ENCODE results near the gene MAML2.

MAML2 gene

DNA sequence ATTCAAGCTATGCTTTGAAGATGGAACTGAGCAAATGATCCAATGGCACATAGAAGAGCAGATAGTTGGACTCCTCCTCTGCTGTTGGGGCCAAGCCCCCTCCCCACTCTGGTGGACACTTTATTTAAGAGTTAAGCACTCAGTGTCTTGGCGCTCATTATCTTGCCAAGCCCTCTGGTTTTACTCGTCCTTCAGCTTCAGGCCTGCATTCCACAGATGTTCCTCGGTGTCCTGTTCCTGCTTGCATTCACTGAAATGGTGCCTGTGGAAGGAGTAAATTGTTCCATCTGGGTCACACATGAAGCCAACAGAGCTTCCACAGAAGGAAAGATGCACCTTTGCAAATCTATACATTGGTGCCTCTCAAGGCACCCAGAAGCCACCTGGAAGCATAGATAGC is 26.1 kb downstream of the MAML2 start:
- no peak for DNase-seq

DNA sequence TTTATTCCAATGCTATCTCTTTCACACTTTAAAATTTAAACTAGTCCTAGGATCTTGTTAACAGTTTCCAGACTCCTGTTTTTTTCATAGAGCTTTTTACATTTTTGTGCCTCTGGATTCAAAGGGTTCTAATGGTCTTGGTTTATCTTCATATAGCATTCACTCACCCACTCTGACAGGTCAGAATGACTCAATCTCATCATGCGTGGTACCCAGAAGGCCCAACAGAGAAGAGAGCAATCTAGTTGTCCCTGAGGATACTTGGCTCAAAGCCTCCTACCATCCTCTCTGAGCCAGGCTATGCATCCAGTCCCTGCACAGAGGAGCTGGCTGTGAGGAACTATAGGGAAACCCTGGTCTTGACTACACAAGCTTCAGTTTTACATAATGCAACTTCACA is 27.5 kb downstream of the MAML2 start:
- DNase-seq, result no peak

DNA sequence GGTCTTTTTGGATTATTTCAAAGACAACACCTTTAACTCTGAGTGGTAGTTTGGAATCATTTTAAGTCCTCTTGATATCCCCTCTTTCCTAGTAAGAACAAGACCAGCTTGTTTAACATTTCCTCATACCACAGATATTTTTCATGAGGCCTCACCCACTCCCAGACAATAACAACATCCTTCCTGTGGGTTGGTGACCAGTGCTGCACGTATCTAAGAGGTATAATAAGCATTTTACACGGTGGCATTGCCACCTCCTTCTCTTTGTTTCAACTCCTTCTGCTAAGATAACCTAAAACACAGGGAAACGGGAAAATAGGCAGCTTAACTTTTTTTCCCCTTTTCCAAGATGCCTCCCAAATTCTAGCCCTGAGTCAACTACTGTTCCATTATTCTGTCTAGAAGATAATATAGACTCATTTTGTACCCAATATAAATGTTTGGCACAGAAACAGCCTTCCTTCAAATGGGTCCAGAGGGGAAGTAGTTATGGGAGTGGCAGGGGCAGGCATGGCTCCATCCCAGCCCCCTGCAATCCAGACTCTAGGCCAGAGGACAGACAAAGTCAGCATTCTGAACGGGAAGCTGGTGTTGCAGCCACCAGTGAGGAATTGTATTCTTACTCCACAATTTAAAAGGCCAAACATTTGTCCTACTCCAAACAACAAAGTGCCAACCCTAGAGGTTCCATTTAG is 28.5 kb downstream of the MAML2 start:
- no peak for DNase-seq

DNA sequence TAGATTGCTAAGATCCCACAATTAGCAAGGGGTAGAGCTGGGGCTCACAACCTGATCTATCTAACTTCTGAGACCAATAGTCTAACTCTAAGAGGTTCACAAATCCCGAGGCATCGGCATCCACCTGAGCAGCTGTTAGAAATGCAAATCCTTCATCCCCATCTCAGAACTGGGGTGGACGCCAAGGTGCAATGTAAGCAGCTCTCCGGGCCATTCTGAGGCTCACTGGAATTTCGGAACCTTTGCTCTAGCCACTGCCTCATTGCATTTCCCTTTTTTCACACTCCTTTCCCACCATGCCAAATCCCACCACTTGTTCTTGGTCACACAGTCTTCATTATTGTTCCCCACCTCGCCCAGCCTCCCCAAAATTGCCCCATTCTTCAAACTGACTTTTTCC is 29.8 kb downstream of the MAML2 start:
- no peak for DNase-seq

GRCh38 chr11:96311120-96311568 is 31.9 kb downstream of the MAML2 start:
- DNase-seq, result no peak

- no peak for DNase-seq
Measured at GRCh38 chr11:96310236-96310635, 32.8 kb downstream of the MAML2 start.

DNA sequence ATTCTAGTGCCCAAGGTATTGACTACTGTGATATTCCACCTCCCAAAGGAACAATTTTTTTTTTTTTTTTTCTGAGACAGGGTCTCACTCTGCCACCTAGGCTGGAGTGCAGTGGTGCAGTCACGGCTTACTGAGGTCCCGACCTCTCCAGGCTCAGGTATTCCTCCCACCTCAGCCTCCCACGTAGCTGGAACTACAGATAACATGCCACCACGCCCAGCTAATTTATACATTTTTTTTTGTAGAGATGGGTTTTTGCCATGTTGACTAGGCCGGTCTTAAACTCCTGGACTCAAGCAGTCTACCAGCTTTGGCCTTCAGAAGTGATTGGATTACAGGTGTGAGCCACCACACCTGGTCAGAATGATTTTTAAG is 33.4 kb downstream of the MAML2 start:
- DNase-seq, result no peak

DNA sequence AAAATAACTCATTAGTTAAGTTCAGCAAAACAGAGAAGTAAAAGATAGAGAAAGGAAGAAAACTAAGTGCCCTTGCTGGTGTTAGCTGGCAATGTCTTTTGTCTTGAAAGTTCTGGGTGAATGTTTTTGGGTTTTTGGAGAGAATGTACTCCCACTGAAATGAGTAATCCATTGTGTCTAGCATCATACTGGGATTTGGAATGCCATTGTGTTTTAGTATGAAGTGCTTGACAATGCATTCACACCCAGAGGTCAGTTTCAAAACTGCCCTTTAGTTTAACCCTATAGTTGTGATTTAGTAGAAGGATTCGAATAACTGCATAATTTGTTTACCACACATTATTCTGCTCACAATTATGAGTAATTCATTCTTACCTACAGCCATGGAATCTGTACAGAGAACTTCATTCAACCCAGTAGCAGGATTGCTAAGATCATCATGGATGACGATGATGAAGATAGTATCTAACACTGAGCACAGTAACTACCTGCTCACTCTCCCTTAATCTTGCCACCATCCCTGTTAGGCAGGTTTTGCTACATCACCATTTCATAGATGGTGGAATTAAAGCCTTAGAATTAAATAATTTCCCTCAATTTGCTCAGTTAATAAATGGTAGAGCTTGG is 33.9 kb downstream of the MAML2 start:
- no peak for DNase-seq

DNA sequence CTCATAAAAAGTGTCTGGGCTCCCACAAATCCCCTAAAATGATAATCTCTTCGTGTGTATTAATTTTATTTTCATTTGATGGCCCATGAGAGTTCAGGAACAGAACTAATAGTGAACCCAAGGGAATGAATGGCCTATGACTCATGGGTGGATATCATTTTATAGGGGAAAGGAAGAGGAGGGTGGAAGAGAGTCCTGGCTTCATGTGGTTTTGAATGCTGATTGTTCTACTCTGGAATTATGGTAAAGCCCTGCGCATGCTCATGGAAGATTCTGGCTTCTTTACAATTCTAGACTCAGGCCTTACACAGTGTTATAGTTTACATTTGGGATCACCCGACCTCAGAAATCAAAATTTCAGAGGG is 35.2 kb downstream of the MAML2 start:
- DNase-seq, result no peak

DNA sequence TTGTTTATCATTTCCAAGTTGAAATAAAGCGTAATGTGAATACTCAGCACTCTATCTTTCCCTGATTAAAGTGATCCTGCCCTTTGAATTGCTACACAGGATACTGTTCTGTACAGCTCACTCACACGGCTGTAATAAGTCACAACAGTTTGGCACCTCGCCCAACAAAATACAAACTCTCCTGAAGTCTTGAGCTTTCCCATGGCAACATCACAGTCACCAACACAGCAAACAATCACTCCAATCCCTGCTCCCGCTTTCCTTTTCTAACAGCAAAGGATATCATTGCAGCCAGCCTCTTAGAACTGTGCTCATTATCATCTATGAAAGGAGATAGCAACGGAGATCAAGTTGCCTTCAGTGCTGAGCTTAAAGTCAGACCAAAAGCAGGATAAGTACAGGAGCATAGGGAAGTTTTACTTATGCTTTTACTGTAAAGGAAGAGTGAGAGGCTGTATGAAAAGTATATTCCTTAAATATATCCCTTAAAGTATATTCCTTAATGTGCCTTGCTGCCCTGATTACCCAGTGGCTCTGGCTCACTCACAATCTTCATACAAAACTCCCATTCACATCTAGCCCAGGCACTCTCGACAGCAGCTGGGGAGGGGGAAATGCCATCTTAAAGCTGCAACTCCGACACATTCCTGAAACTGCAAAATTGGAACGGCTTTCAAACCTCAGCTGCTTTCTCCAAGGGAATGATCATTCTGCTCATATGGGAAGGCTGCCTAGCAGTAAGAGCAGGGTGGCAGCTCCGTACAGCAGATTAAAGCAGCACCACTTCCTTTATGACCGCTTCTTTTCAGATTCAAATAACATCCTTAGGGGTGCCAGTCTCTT is 35.8 kb downstream of the MAML2 start:
- DNase-seq, result no peak

DNA sequence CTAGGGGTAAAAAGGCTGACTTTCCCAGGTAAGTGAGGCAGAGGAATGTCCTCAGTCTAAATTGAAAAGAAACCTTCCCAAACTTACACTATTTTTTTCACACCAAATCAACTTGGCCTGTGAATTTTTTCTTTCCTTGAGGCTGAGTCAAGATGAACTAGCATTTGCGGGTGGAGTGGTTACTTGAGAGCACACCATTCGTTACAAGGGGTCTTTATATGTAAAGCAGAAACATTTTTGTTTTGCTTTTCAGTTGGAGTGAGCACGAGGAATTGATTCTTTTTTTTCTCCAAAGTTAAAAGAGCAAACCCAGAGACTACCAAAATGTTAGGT is 36.4 kb downstream of the MAML2 start:
- no peak for DNase-seq

DNA sequence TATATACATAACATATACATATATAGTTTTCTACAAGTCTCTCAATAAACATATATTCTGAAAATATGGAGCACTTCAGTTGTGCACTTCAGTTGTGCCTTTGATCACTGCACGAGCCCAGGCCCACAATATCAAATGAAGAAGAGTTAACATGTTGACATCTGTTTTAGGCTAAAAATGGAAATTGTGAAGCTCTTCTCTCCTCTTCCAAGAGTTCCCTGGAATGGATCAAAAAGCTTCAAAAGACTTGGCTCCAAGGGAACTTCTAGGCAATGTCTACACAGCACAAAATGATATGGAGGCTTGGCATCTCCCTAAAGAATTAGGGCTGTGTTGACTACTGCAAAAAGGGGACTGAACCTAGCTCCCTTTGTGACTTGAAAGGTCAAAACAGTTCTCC is 36.9 kb downstream of the MAML2 start:
- no peak for DNase-seq

GRCh38 chr11:96303980-96304379 is 39.0 kb downstream of the MAML2 start:
- no peak for DNase-seq

DNA sequence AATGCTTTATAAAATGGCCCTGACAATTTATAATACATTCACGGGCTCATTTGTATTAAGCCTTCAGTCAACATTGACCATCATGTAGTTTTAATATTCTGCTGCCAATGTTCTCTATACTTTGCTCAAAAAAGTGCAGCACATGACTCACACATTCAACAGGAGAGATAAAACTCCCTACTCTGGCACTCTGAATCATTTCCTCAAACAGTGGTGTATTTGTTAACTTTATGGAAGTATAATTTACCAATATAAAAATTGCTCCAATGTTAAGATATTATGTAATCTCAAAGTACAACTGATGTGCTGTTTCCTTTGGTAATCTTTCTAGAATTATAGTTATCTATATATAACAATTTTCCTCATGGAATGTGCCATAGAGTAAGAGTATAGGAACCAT is 39.9 kb downstream of the MAML2 start:
- no peak for DNase-seq

DNA sequence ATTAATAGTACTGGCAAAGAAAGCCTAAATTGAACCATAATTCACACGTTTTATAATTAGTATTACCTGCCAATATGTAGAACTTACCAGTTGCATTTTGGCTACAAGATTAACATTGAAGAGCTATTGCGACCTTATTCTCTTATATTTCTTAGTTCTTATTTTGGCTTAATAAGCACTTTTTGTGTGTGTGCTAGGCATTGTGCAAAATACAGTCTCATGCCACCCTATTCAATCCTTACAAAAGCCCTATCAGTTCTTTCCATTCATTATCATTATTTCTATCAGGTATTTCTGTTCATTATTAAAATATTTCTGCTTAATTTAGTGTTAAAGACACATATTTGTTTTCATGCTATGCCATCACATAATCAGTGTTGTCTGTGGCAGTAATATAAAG is 41.2 kb downstream of the MAML2 start:
- no peak for DNase-seq

GRCh38 chr11:96299155-96299888 is 43.7 kb downstream of the MAML2 start:
- no peak for DNase-seq

DNA sequence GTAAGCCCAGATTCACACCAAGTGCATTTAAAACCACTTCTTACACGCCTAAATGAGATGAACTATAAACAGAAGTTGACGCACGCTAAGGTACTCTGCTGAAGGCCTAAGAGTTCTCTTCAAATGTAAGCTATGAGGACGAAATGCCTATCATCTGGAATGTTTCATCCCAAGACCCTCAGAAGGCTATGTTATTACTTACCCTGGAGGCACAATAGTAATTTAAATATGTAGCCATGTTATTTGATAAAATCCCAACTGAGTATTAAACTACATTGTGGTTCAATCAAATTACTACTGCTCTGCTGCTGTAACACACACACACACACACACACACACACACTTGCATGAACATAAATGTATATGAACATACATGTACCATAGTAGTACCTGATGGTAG is 47.6 kb downstream of the MAML2 start:
- no peak for DNase-seq

GRCh38 chr11:96294289-96294688 is 48.7 kb downstream of the MAML2 start:
- DNase-seq, result no peak

DNA sequence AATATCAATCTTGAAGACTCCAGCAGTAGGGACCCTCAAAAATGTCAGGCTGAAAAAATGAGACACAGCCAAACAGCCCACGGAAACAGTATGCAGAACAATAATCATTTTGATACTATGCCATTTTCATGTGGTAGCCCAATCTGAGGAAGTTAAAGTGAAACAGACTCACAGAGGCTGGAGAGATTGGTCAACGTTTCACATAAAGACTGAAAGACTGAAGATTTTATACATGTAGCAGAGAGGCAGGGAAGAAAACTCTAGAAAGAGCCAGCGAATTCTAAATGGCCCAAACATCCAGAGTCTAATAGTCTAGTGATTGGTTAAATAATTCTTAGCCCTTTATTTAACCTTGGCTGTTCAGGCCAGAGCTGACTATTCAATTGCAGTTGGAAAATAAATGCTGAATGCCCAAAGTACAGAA is 49.4 kb downstream of the MAML2 start:
- DNase-seq, result no peak

GRCh38 chr11:96293109-96293508 is 49.9 kb downstream of the MAML2 start:
- no peak for DNase-seq

GRCh38 chr11:96292291-96293010 is 50.5 kb downstream of the MAML2 start:
- no peak for DNase-seq

DNA sequence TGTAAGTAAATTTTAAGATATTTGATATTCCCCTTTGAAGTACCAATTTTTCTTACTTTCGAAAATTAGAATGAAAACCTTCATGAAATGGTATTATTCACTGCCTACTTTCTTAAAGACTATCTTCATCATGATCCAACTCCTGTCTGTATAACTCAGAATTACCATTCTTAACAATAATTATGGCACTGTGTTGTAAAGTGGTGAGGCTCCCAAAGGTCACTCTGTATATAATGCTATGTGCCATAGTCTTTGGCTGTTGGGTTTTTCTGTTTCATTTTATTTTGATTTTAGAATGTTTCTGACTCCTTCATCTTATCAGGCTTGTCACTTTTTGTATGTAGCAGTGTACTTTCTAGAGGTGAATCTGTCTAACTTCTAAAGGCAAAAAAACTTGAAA is 52.4 kb downstream of the MAML2 start:
- no peak for DNase-seq

- no peak for DNase-seq
Measured at GRCh38 chr11:96290031-96290430, 53.0 kb downstream of the MAML2 start.

Measured in KG1 (cell line).